Endothelial cell (in vitro differentiated cells): ENCODE data around the gene FARSA. TPM values are rescaled to one million over a fixed set of nuclear protein-coding genes. Genes with fewer than 3 reads are reported as not detected.

Experiments
- DNase-seq: peaks from one replicate; pipeline ENCODE4 v3.0.0; 2021; ENCODE audit warnings: low spot score
- H3K27ac Mint-ChIP-seq: one replicate; pipeline ENCODE4 v1.8.0; 2021; ENCODE audit warnings: mixed read lengths, inconsistent platforms; ENCODE audit not compliant: unreplicated experiment
- H3K27me3 Mint-ChIP-seq: one replicate; pipeline ENCODE4 v1.8.0; 2021; ENCODE audit warnings: mild to moderate bottlenecking, moderate library complexity, mixed read lengths, inconsistent platforms; ENCODE audit not compliant: unreplicated experiment
- H3K36me3 Mint-ChIP-seq: one replicate; pipeline ENCODE4 v1.8.0; 2021; ENCODE audit warnings: mild to moderate bottlenecking, low read depth, mixed read lengths, inconsistent platforms; ENCODE audit not compliant: unreplicated experiment
- H3K4me1 Mint-ChIP-seq: one replicate; pipeline ENCODE4 v1.8.0; 2021; ENCODE audit warnings: mild to moderate bottlenecking, mixed read lengths, inconsistent platforms; ENCODE audit not compliant: unreplicated experiment
- H3K4me3 Mint-ChIP-seq: one replicate; pipeline ENCODE4 v1.8.0; 2021; ENCODE audit warnings: mild to moderate bottlenecking, mixed read lengths, inconsistent platforms; ENCODE audit not compliant: unreplicated experiment
- H3K9me3 Mint-ChIP-seq: one replicate; pipeline ENCODE4 v1.8.0; 2021; ENCODE audit warnings: mixed read lengths, inconsistent platforms; ENCODE audit not compliant: unreplicated experiment
- total RNA-seq: library from RNA; stranded (reverse); fragmentation: NEBNext Ultra II Directional; extraction: Animal tissue kit (Norgen Biotek cat#: 25700); gene quantifications from one replicate; pipeline ENCODE4 v1.2.1, GENCODE V29; 2021; ENCODE audit not compliant: unreplicated experiment
- TF ChIP-seq, protein P1 (sequence below): fragments of 200-600 bp; sonication (generic); IDR thresholded peaks from one replicate; pipeline ENCODE4 v1.5.0; 2021; ENCODE audit warnings: antibody characterized with exemption; ENCODE audit not compliant: unreplicated experiment

FARSA gene
- total RNA-seq, 1 donor from 2014 or later: 45.8 TPM

DNA sequence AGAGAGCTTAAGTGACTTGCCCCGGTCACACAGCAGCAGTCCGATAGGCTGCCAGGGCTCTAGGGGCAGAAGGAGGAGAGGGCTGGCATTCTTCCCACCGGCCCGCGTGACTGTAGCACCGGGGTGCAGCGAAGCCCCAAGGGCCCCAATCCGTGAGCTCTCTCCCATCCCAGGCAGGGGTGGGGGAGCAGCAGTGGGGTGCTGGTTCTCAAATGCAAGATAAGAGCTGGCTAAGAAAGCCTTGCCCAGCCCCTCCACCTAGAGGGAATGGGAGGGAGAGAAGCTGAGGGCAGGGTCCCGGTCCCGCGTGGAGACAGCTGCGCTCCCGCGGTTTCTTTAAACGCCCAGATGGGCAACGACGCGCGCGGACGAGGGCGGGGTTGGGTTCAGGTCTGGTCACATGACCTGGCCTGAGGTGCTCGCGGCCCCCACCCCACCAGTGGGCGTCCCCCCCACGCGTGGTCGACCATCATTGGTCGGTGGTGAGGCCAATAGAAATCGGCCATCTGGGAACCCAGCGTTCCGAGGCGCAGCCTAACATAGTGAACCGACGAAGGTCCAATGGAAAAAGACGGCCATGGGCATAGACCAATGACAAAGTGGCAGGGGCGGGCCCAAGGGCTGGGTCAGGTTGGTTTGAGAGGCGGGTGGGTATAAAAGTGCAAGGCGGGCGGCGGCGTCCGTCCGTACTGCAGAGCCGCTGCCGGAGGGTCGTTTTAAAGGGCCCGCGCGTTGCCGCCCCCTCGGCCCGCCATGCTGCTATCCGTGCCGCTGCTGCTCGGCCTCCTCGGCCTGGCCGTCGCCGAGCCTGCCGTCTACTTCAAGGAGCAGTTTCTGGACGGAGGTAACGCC, 4.6 kb upstream of the FARSA start, which contains the start of gene CALR:
CALR (plus strand) TSS at position 683 of the 852 bp plus-strand sequence; CDS start at position 754, 71 bp downstream.
- DNase-seq: peak; percentile 97
- Mint-ChIP-seq H3K27me3 (peaks cover 6% of the 10 kb centered on the region), H3K4me3 (peak within 1 kb of the TSS; percentile 100), H3K4me1 (peaks cover 33% of the 10 kb centered on the region), H3K36me3 (peaks cover 28% of the 10 kb centered on the region), H3K27ac (peak within 1 kb of the TSS; percentile 93), H3K9me3 (no peaks in the 10 kb centered on the region)
- TF ChIP-seq, protein P1, sequence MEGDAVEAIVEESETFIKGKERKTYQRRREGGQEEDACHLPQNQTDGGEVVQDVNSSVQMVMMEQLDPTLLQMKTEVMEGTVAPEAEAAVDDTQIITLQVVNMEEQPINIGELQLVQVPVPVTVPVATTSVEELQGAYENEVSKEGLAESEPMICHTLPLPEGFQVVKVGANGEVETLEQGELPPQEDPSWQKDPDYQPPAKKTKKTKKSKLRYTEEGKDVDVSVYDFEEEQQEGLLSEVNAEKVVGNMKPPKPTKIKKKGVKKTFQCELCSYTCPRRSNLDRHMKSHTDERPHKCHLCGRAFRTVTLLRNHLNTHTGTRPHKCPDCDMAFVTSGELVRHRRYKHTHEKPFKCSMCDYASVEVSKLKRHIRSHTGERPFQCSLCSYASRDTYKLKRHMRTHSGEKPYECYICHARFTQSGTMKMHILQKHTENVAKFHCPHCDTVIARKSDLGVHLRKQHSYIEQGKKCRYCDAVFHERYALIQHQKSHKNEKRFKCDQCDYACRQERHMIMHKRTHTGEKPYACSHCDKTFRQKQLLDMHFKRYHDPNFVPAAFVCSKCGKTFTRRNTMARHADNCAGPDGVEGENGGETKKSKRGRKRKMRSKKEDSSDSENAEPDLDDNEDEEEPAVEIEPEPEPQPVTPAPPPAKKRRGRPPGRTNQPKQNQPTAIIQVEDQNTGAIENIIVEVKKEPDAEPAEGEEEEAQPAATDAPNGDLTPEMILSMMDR: no peak

DNA sequence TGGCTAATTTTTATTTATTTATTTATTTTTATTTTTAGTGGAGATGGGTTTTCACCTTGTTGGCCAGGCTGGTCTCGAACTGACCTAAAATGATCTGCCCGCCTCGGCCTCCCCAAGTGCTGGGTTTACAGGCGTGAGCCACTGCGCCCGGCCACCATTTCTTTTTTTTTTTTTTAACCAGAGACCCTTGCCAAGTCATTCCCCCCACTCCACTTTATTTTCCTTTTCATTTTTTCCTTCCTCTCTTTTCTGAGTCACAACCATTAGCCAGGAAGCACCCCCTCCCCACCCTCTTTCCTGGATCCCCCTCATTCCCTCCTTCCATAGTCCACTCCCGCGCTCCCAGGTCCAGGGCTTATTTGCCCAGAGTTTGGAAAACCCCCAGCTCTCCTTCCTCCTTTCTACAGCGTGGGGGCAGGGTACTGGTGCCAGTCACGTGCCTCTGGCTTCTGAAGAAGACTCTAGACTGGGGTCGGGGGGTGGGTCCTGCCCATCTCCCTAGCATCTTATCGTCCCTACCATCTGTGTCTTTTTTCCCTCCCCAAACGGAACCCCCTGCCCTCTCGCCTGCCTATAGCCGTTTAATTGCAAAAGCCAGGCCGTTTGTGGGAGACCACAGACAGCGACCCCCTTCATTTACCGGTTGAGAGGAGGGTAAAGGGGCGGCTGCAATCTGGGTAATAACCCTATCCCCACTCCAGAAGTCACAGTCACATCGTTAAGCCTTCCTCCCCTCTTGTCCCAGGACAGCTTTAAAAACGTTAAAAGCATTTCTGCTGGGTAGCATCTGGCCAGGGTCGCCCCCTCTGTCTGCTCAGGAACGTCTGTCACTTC, 3.8 kb upstream of the FARSA start:
- Mint-ChIP-seq H3K4me3 (peak overlapping the region; percentile 100), H3K4me1 (peaks cover 41% of the 10 kb centered on the region), H3K9me3 (no peaks in the 10 kb centered on the region)

DNA sequence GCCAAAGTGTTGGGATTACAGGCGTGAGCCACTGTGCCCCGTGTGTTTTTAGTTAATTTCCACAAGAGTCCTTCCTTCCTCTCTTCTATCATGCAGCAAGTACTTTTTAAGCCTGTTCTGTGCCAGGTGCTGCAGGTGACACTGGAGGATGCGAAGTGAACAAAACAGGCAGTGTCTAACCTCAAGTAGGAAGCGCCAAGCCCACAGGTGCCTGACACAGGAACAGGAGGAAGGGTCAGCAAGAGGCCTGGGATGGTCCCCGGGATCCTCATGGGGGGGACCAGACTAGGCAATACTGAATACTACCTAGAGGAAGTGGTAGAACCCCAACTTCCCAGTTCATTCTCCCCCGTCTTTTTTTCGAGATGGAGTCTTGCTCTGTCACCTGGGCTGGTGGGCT, 3.1 kb upstream of the FARSA start:
- DNase-seq: no peak
- Mint-ChIP-seq H3K36me3 (peaks cover 23% of the 10 kb centered on the region), H3K9me3 (no peaks in the 10 kb centered on the region), H3K4me3 (peak overlapping the region; percentile 67), H3K4me1 (peaks cover 40% of the 10 kb centered on the region), H3K27ac (peak overlapping the region; percentile 57), H3K27me3 (peaks cover 11% of the 10 kb centered on the region)
- TF ChIP-seq, protein P1: no peak

More for the DNA sequence above, 3.8 kb upstream of the FARSA start:
- H3K36me3 Mint-ChIP-seq: peaks cover 26% of the 10 kb centered on the region
- DNase-seq: peak; percentile 49
- H3K27me3 Mint-ChIP-seq: peaks cover 10% of the 10 kb centered on the region
- H3K27ac Mint-ChIP-seq: peak overlapping the region; percentile 75
- TF ChIP-seq, protein P1: no peak

- Mint-ChIP-seq H3K36me3 (peaks cover 13% of the 10 kb centered on the region), H3K4me3 (no peak overlapping the region), H3K4me1 (peaks cover 31% of the 10 kb centered on the region), H3K9me3 (no peaks in the 10 kb centered on the region), H3K27ac (no peak overlapping the region), H3K27me3 (peaks cover 11% of the 10 kb centered on the region)
- no peak for DNase-seq
- TF ChIP-seq, protein P1: no peak
Measured at GRCh38 chr19:12935071-12935470, 1.6 kb upstream of the FARSA start.
